ENCODE data around the gene TBC1D2. TPM values are rescaled to one million over a fixed set of nuclear protein-coding genes. Genes with fewer than 3 reads are reported as not detected.
"Not testable (repeated sequence)": the region's sequence is repeated elsewhere in the genome, so short reads cannot be mapped to it uniquely, and the experiment has no call there.

Gene TBC1D2
- total RNA-seq, 1 donor = 8.0 TPM

- H3K4me3 ChIP-seq (ENCODE audit: low read length) = no peak overlapping the region
- H3K27me3 ChIP-seq (ENCODE audit: insufficient read depth, low read length) = no peaks in the 10 kb centered on the region
- no peaks in the 10 kb centered on the region for H3K9me3 ChIP-seq (ENCODE audit: low read depth, low read length)
- H3K4me1 ChIP-seq (ENCODE audit: insufficient read depth, low read length) = peaks cover 39% of the 10 kb centered on the region
Measured at GRCh38 chr9:98185021-98185567, 70.4 kb downstream of the TBC1D2 start.

- H3K4me1 ChIP-seq (ENCODE audit: insufficient read depth, low read length) = peaks cover 47% of the 10 kb centered on the region
- no peaks in the 10 kb centered on the region for H3K9me3 ChIP-seq (ENCODE audit: low read depth, low read length)
- H3K27me3 ChIP-seq (ENCODE audit: insufficient read depth, low read length) = no peaks in the 10 kb centered on the region
- H3K4me3 ChIP-seq (ENCODE audit: low read length) = no peak overlapping the region
Measured at GRCh38 chr9:98184326-98184725, 71.1 kb downstream of the TBC1D2 start.

GRCh38 chr9:98182889-98183599, 72.4 kb downstream of the TBC1D2 start:
- H3K9me3 ChIP-seq (ENCODE audit: low read depth, low read length) = no peaks in the 10 kb centered on the region
- H3K4me1 ChIP-seq (ENCODE audit: insufficient read depth, low read length) = peaks cover 52% of the 10 kb centered on the region
- no peak overlapping the region for H3K4me3 ChIP-seq (ENCODE audit: low read length)
- H3K27me3 ChIP-seq (ENCODE audit: insufficient read depth, low read length) = no peaks in the 10 kb centered on the region

GRCh38 chr9:98182069-98182820, 73.2 kb downstream of the TBC1D2 start:
- Histone ChIP-seq H3K9me3 (ENCODE audit: low read depth, low read length) (no peaks in the 10 kb centered on the region), H3K27me3 (ENCODE audit: insufficient read depth, low read length) (no peaks in the 10 kb centered on the region), H3K4me1 (ENCODE audit: insufficient read depth, low read length) (peaks cover 52% of the 10 kb centered on the region), H3K4me3 (ENCODE audit: low read length) (no peak overlapping the region)

- H3K4me3 ChIP-seq (ENCODE audit: low read length) = no peak overlapping the region
- no peaks in the 10 kb centered on the region for H3K9me3 ChIP-seq (ENCODE audit: low read depth, low read length)
- no peaks in the 10 kb centered on the region for H3K27me3 ChIP-seq (ENCODE audit: insufficient read depth, low read length)
- peaks cover 52% of the 10 kb centered on the region for H3K4me1 ChIP-seq (ENCODE audit: insufficient read depth, low read length)
Measured at GRCh38 chr9:98181746-98182068, 73.7 kb downstream of the TBC1D2 start.

GRCh38 chr9:98180996-98181395, 74.5 kb downstream of the TBC1D2 start:
- no peaks in the 10 kb centered on the region for H3K27me3 ChIP-seq (ENCODE audit: insufficient read depth, low read length)
- no peak overlapping the region for H3K4me3 ChIP-seq (ENCODE audit: low read length)
- peaks cover 51% of the 10 kb centered on the region for H3K4me1 ChIP-seq (ENCODE audit: insufficient read depth, low read length)
- H3K9me3 ChIP-seq (ENCODE audit: low read depth, low read length) = no peaks in the 10 kb centered on the region

- H3K27me3 ChIP-seq (ENCODE audit: insufficient read depth, low read length) = no peaks in the 10 kb centered on the region
- H3K9me3 ChIP-seq (ENCODE audit: low read depth, low read length) = no peaks in the 10 kb centered on the region
- H3K4me1 ChIP-seq (ENCODE audit: insufficient read depth, low read length) = peaks cover 43% of the 10 kb centered on the region
- H3K4me3 ChIP-seq (ENCODE audit: low read length) = no peak overlapping the region
Measured at GRCh38 chr9:98178874-98179850, 76.3 kb downstream of the TBC1D2 start.

- Histone ChIP-seq H3K27me3 (ENCODE audit: insufficient read depth, low read length) (no peaks in the 10 kb centered on the region), H3K4me3 (ENCODE audit: low read length) (no peak overlapping the region), H3K9me3 (ENCODE audit: low read depth, low read length) (no peaks in the 10 kb centered on the region), H3K4me1 (ENCODE audit: insufficient read depth, low read length) (peaks cover 34% of the 10 kb centered on the region)
Measured at GRCh38 chr9:98176391-98177259, 78.8 kb downstream of the TBC1D2 start.

- Histone ChIP-seq H3K4me1 (ENCODE audit: insufficient read depth, low read length) (peaks cover 30% of the 10 kb centered on the region), H3K9me3 (ENCODE audit: low read depth, low read length) (no peaks in the 10 kb centered on the region), H3K4me3 (ENCODE audit: low read length) (no peak overlapping the region), H3K27me3 (ENCODE audit: insufficient read depth, low read length) (no peaks in the 10 kb centered on the region)
Measured at GRCh38 chr9:98175762-98176161, 79.7 kb downstream of the TBC1D2 start.

- no peaks in the 10 kb centered on the region for H3K27me3 ChIP-seq (ENCODE audit: insufficient read depth, low read length)
- no peak overlapping the region for H3K4me3 ChIP-seq (ENCODE audit: low read length)
- peaks cover 25% of the 10 kb centered on the region for H3K4me1 ChIP-seq (ENCODE audit: insufficient read depth, low read length)
- no peaks in the 10 kb centered on the region for H3K9me3 ChIP-seq (ENCODE audit: low read depth, low read length)
Measured at GRCh38 chr9:98175028-98175569, 80.3 kb downstream of the TBC1D2 start.

- not testable (repeated sequence) for H3K9me3 ChIP-seq (ENCODE audit: low read depth, low read length); H3K27me3 ChIP-seq (ENCODE audit: insufficient read depth, low read length); H3K4me3 ChIP-seq (ENCODE audit: low read length)
- peaks cover 25% of the 10 kb centered on the region for H3K4me1 ChIP-seq (ENCODE audit: insufficient read depth, low read length)
Measured at GRCh38 chr9:98174502-98174918, 80.9 kb downstream of the TBC1D2 start.

GRCh38 chr9:98173181-98173580, 82.3 kb downstream of the TBC1D2 start:
- Histone ChIP-seq H3K4me3 (ENCODE audit: low read length) (no peak overlapping the region), H3K4me1 (ENCODE audit: insufficient read depth, low read length) (peaks cover 30% of the 10 kb centered on the region), H3K27me3 (ENCODE audit: insufficient read depth, low read length) (no peaks in the 10 kb centered on the region), H3K9me3 (ENCODE audit: low read depth, low read length) (no peaks in the 10 kb centered on the region)

GRCh38 chr9:98172604-98173003, 82.8 kb downstream of the TBC1D2 start:
- Histone ChIP-seq H3K27me3 (ENCODE audit: insufficient read depth, low read length) (no peaks in the 10 kb centered on the region), H3K4me1 (ENCODE audit: insufficient read depth, low read length) (peaks cover 35% of the 10 kb centered on the region), H3K9me3 (ENCODE audit: low read depth, low read length) (no peaks in the 10 kb centered on the region), H3K4me3 (ENCODE audit: low read length) (no peak overlapping the region)
